Forelimb muscle (tissue), 1 donor: ENCODE results near the gene ARHGEF28. TPM values are rescaled to one million over a fixed set of nuclear protein-coding genes. Genes with fewer than 3 reads are reported as not detected.
A peak's percentile ranks its signal among the peaks of the same experiment; 100 is the strongest.

Experiments used
- DNase-seq: peaks from one replicate; pipeline ENCODE4 v3.0.0-alpha.2; 2013; ENCODE audit warnings: low read depth
- polyA plus RNA-seq: library from polyadenylated mRNA; unstranded; fragments of 120-200 nt; gene quantifications from one replicate; pipeline ENCODE4 v1.2.1, GENCODE V29; 2013; ENCODE audit not compliant: insufficient read length

Gene ARHGEF28
- polyA plus RNA-seq = 2.7 TPM

- no peak for DNase-seq
These were observed at the start of gene ARHGEF28 for GRCh38 chr5:73625944-73626811. Gene ARHGEF28 (plus strand): TSS chr5:73626196. CDS start chr5:73684852, 58,656 bp downstream.

- DNase-seq = no peak
These were observed 43.5 kb upstream of the ARHGEF28 start for GRCh38 chr5:73582285-73583145.

GRCh38 chr5:73587923-73588322 lies 38.1 kb upstream of the ARHGEF28 start:
- no peak for DNase-seq

GRCh38 chr5:73591102-73591695 lies 34.8 kb upstream of the ARHGEF28 start:
- DNase-seq = peak; percentile 43

- DNase-seq = no peak
These were observed 34.1 kb upstream of the ARHGEF28 start for GRCh38 chr5:73591698-73592501.

- no peak for DNase-seq
These were observed 33.4 kb upstream of the ARHGEF28 start for GRCh38 chr5:73592551-73592950.

- no peak for DNase-seq
These were observed 29.2 kb upstream of the ARHGEF28 start for GRCh38 chr5:73596705-73597328.

- DNase-seq = no peak
These were observed 26.6 kb upstream of the ARHGEF28 start for GRCh38 chr5:73599380-73599779.

GRCh38 chr5:73603998-73604397 lies 22.0 kb upstream of the ARHGEF28 start:
- DNase-seq = no peak

- no peak for DNase-seq
These were observed 20.5 kb upstream of the ARHGEF28 start for GRCh38 chr5:73605223-73606087.

- DNase-seq = no peak
These were observed 19.7 kb upstream of the ARHGEF28 start for GRCh38 chr5:73606206-73606753.

GRCh38 chr5:73607228-73607627 lies 18.8 kb upstream of the ARHGEF28 start:
- no peak for DNase-seq

- no peak for DNase-seq
These were observed 13.2 kb upstream of the ARHGEF28 start for GRCh38 chr5:73612799-73613198.

GRCh38 chr5:73615085-73615484 lies 10.9 kb upstream of the ARHGEF28 start:
- no peak for DNase-seq

- no peak for DNase-seq
These were observed 10.0 kb upstream of the ARHGEF28 start for GRCh38 chr5:73615947-73616346.

GRCh38 chr5:73617510-73618279 lies 8.3 kb upstream of the ARHGEF28 start:
- no peak for DNase-seq

GRCh38 chr5:73619606-73620333 lies 6.2 kb upstream of the ARHGEF28 start:
- DNase-seq = no peak

- DNase-seq = no peak
These were observed 5.7 kb upstream of the ARHGEF28 start for GRCh38 chr5:73620334-73620687.
